H1 (cell line): ENCODE results near the gene HRCT1. TPM values are rescaled to one million over a fixed set of nuclear protein-coding genes. Genes with fewer than 3 reads are reported as not detected.

ENCODE experiments used
- RAD21 ChIP-seq, 2 experiments: IDR thresholded peaks in 1 of 2; conservative IDR thresholded peaks in 1 of 2; 2 replicates each; pipeline ENCODE4 v1.6.1; 2011; ENCODE audit warnings: low read depth in 2 of 2, low read length in 2 of 2, improper control_type of control experiment in 1 of 2, inconsistent platforms in 1 of 2, mild to moderate bottlenecking in 1 of 2, moderate library complexity in 1 of 2
- polyA plus RNA-seq, 7 experiments: library from polyadenylated mRNA; depleted of rRNA in 3 of 7; stranded (reverse) in 5 of 7; unstranded in 2 of 7; fragments of >200 nt in 5 of 7; fragments of 200-250 nt in 2 of 7; gene quantifications; 1 replicate in 5 of 7; 2 replicates in 1 of 7; 4 replicates in 1 of 7; pipeline versions ENCODE4 v1.2.1 to v1.2.3, GENCODE V29; 2011 to 2013; ENCODE audit warnings: missing spikeins in 2 of 7, mixed read lengths in 2 of 7
- total RNA-seq: library from RNA; stranded (reverse); fragmentation: NEBNext Ultra II Directional; extraction: Animal tissue kit (Norgen Biotek cat#: 25700); gene quantifications from 2 replicates; pipeline ENCODE4 v1.2.1, GENCODE V29; 2021
- TF ChIP-seq, protein P1 (sequence below): fragments of 300-600 bp; sonication (generic); IDR thresholded peaks from 2 replicates; pipeline ENCODE4 v1.7.1; 2012; ENCODE audit warnings: low read length, moderate library complexity, mild to moderate bottlenecking, inconsistent platforms; ENCODE audit not compliant: insufficient replicate concordance
- TF ChIP-seq, protein P2 (sequence below): IDR thresholded peaks from 2 replicates; pipeline ENCODE4 v1.6.1; 2012; ENCODE audit warnings: low read length, inconsistent platforms

Gene HRCT1
- total and polyA plus RNA-seq, 2 of the 8 experiments (the other 6 are each of a cell fraction or from before 2014, with no cell fraction given): not detected

DNA sequence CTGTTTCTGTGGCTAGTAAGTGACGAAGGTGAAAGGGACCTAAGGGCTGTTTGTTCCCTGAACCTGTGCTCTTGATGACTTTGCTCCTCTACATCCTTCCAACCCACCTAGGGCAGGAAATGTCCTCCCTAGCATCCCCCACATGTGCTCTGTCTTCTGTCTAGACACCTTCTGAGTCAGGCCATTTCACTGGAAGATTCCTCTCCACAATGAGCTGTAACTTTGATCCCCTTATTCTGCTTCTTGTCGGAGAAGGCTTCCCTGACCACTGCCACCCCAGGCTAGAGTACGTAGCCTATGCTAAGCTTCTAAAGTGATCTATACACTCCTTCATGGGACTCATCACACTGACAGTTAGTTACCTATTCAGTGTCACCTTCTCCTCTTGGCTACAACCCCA is 25.0 kb downstream of the HRCT1 start (continued):
- TF ChIP-seq, protein P1, sequence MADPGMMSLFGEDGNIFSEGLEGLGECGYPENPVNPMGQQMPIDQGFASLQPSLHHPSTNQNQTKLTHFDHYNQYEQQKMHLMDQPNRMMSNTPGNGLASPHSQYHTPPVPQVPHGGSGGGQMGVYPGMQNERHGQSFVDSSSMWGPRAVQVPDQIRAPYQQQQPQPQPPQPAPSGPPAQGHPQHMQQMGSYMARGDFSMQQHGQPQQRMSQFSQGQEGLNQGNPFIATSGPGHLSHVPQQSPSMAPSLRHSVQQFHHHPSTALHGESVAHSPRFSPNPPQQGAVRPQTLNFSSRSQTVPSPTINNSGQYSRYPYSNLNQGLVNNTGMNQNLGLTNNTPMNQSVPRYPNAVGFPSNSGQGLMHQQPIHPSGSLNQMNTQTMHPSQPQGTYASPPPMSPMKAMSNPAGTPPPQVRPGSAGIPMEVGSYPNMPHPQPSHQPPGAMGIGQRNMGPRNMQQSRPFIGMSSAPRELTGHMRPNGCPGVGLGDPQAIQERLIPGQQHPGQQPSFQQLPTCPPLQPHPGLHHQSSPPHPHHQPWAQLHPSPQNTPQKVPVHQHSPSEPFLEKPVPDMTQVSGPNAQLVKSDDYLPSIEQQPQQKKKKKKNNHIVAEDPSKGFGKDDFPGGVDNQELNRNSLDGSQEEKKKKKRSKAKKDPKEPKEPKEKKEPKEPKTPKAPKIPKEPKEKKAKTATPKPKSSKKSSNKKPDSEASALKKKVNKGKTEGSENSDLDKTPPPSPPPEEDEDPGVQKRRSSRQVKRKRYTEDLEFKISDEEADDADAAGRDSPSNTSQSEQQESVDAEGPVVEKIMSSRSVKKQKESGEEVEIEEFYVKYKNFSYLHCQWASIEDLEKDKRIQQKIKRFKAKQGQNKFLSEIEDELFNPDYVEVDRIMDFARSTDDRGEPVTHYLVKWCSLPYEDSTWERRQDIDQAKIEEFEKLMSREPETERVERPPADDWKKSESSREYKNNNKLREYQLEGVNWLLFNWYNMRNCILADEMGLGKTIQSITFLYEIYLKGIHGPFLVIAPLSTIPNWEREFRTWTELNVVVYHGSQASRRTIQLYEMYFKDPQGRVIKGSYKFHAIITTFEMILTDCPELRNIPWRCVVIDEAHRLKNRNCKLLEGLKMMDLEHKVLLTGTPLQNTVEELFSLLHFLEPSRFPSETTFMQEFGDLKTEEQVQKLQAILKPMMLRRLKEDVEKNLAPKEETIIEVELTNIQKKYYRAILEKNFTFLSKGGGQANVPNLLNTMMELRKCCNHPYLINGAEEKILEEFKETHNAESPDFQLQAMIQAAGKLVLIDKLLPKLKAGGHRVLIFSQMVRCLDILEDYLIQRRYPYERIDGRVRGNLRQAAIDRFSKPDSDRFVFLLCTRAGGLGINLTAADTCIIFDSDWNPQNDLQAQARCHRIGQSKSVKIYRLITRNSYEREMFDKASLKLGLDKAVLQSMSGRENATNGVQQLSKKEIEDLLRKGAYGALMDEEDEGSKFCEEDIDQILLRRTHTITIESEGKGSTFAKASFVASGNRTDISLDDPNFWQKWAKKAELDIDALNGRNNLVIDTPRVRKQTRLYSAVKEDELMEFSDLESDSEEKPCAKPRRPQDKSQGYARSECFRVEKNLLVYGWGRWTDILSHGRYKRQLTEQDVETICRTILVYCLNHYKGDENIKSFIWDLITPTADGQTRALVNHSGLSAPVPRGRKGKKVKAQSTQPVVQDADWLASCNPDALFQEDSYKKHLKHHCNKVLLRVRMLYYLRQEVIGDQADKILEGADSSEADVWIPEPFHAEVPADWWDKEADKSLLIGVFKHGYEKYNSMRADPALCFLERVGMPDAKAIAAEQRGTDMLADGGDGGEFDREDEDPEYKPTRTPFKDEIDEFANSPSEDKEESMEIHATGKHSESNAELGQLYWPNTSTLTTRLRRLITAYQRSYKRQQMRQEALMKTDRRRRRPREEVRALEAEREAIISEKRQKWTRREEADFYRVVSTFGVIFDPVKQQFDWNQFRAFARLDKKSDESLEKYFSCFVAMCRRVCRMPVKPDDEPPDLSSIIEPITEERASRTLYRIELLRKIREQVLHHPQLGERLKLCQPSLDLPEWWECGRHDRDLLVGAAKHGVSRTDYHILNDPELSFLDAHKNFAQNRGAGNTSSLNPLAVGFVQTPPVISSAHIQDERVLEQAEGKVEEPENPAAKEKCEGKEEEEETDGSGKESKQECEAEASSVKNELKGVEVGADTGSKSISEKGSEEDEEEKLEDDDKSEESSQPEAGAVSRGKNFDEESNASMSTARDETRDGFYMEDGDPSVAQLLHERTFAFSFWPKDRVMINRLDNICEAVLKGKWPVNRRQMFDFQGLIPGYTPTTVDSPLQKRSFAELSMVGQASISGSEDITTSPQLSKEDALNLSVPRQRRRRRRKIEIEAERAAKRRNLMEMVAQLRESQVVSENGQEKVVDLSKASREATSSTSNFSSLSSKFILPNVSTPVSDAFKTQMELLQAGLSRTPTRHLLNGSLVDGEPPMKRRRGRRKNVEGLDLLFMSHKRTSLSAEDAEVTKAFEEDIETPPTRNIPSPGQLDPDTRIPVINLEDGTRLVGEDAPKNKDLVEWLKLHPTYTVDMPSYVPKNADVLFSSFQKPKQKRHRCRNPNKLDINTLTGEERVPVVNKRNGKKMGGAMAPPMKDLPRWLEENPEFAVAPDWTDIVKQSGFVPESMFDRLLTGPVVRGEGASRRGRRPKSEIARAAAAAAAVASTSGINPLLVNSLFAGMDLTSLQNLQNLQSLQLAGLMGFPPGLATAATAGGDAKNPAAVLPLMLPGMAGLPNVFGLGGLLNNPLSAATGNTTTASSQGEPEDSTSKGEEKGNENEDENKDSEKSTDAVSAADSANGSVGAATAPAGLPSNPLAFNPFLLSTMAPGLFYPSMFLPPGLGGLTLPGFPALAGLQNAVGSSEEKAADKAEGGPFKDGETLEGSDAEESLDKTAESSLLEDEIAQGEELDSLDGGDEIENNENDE: no peak
- TF ChIP-seq, protein P2, sequence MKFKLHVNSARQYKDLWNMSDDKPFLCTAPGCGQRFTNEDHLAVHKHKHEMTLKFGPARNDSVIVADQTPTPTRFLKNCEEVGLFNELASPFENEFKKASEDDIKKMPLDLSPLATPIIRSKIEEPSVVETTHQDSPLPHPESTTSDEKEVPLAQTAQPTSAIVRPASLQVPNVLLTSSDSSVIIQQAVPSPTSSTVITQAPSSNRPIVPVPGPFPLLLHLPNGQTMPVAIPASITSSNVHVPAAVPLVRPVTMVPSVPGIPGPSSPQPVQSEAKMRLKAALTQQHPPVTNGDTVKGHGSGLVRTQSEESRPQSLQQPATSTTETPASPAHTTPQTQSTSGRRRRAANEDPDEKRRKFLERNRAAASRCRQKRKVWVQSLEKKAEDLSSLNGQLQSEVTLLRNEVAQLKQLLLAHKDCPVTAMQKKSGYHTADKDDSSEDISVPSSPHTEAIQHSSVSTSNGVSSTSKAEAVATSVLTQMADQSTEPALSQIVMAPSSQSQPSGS: no peak
- TF ChIP-seq RAD21 (IDR thresholded peaks at IDR 0.05 in 1 of 2, conservative IDR thresholded peaks at IDR 0.05 in 1 of 2; ENCODE audit: low read depth in 2 of 2, low read length in 2 of 2): no peak
